Lower leg skin (tissue), 3 donors: ENCODE data around the gene PPT1.

Experiments
- CTCF ChIP-seq, 3 donors: fragments of 450-650 bp; IDR thresholded peaks; one replicate each; pipeline ENCODE4 v1.5.1; 2016; ENCODE audit warnings: antibody characterized with exemption in 3 of 3, mild to moderate bottlenecking in 3 of 3, moderate library complexity in 2 of 3
- POLR2A ChIP-seq, 2 donors: fragments of 450-650 bp; IDR thresholded peaks; one replicate each; pipeline ENCODE4 v1.6.1; 2016 to 2017; ENCODE audit warnings: antibody characterized with exemption in 2 of 2, mild to moderate bottlenecking in 1 of 2, moderate library complexity in 1 of 2

GRCh38 chr1:40057310-40058030 is 39.6 kb downstream of the PPT1 start:
- no peak for TF ChIP-seq POLR2A (IDR thresholded peaks at IDR 0.05)
- no peak for TF ChIP-seq CTCF (IDR thresholded peaks at IDR 0.05)
